SH-SY5Y (cell line): Measurements from ENCODE around the gene HSD17B13.

Experiments
- GATA2 ChIP-seq: IDR thresholded peaks from 2 replicates; pipeline ENCODE4 v1.6.1; 2011; ENCODE audit warnings: mild to moderate bottlenecking, low read depth, low read length
- GATA3 ChIP-seq: IDR thresholded peaks from 2 replicates; pipeline ENCODE4 v1.6.1; 2011; ENCODE audit warnings: low read depth, mild to moderate bottlenecking, low read length, moderate library complexity

GRCh38 chr4:87333267-87333666 is 10.6 kb upstream of the HSD17B13 start:
- TF ChIP-seq GATA3 = no peak
- no peak for TF ChIP-seq GATA2
